OCI-LY7 (cell line): ENCODE measurements around the gene TBC1D1.

Experiments
- EZH2phosphoT487 ChIP-seq: fragments of 200-600 bp; sonication (generic); IDR thresholded peaks from 2 replicates; pipeline ENCODE4 v1.6.1; 2018; ENCODE audit warnings: low read depth, borderline replicate concordance, mild to moderate bottlenecking, mixed run types, antibody characterized with exemption, low read length, moderate library complexity, mixed read lengths
- TF ChIP-seq, protein P1 (sequence below): fragments of 200-600 bp; sonication (generic); conservative IDR thresholded peaks from 2 replicates; pipeline ENCODE4 v1.5.1; 2014; ENCODE audit warnings: mild to moderate bottlenecking, antibody characterized with exemption, low read length, moderate library complexity, mixed read lengths

DNA sequence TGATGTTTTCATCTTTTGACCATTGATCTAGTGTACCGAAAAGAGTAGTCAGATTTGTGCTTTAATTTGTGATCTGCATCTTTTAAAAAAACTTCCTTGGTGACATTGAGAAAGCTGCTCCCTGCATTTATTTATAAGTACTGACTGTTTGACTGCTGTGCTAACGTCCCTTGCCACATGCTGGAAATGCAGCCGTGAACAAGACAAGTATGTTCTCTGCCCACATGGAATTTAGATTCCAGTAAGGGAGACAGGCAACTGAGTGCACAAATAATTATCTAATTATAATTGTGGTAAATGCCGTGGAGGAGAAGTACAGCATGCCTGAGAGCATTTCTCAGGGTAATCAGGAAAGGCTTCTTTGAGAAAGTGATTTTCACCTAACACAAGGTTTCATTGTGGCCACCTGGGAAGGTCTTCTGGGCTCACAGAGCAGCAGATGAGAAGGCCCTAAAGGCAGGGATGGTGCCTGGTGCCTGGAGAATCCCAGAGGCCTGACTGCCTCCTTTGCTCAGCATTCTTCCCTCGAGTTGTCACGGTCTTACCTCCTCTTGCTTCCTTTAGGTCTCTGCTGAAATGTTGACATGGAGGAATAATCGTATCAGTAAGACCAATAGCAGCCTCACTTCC lies 125.1 kb downstream of the TBC1D1 start:
- TF ChIP-seq, protein P1, sequence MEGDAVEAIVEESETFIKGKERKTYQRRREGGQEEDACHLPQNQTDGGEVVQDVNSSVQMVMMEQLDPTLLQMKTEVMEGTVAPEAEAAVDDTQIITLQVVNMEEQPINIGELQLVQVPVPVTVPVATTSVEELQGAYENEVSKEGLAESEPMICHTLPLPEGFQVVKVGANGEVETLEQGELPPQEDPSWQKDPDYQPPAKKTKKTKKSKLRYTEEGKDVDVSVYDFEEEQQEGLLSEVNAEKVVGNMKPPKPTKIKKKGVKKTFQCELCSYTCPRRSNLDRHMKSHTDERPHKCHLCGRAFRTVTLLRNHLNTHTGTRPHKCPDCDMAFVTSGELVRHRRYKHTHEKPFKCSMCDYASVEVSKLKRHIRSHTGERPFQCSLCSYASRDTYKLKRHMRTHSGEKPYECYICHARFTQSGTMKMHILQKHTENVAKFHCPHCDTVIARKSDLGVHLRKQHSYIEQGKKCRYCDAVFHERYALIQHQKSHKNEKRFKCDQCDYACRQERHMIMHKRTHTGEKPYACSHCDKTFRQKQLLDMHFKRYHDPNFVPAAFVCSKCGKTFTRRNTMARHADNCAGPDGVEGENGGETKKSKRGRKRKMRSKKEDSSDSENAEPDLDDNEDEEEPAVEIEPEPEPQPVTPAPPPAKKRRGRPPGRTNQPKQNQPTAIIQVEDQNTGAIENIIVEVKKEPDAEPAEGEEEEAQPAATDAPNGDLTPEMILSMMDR: no peak
- TF ChIP-seq EZH2phosphoT487: no peak
